ENCODE results near the gene CABCOCO1. TPM values are rescaled to one million over a fixed set of nuclear protein-coding genes. Genes with fewer than 3 reads are reported as not detected.
A peak's percentile ranks its signal among the peaks of the same experiment; 100 is the strongest.

Gene CABCOCO1
- total and polyA plus RNA-seq, 8 donors = 1.7 to 6.0 (median 3.4) TPM; not detected in 1

- DNase-seq (no peak), ATAC-seq (no peak)
- TF ChIP-seq CTCF (IDR thresholded peaks at IDR 0.05) = no peak
- no peaks in the 10 kb centered on the region for H3K4me1 ChIP-seq
- no peak overlapping the region for H3K4me3 ChIP-seq
- H3K27ac ChIP-seq = no peak overlapping the region
- H3K9me3 ChIP-seq = peaks cover 0 to 3% of the 10 kb centered on the region in 2 donors
- no peaks in the 10 kb centered on the region for H3K36me3 ChIP-seq
- intact Hi-C loops (cut with DNase I) = no loop called here
- no peaks in the 10 kb centered on the region for H3K27me3 ChIP-seq
Measured at GRCh38 chr10:61729596-61729995, 66.9 kb downstream of the CABCOCO1 start.

- intact Hi-C loops (cut with DNase I) = no loop called here
- H3K27me3 ChIP-seq = no peaks in the 10 kb centered on the region
- H3K36me3 ChIP-seq = no peaks in the 10 kb centered on the region
- no peak overlapping the region for H3K4me3 ChIP-seq
- H3K9me3 ChIP-seq = no peaks in the 10 kb centered on the region
- no peak for DNase-seq
- no peaks in the 10 kb centered on the region for H3K4me1 ChIP-seq
- no peak for TF ChIP-seq CTCF (IDR thresholded peaks at IDR 0.05)
- ATAC-seq = no peak
- no peak overlapping the region for H3K27ac ChIP-seq
Measured at GRCh38 chr10:61730671-61731070, 67.9 kb downstream of the CABCOCO1 start.

GRCh38 chr10:61731638-61732037 lies 68.9 kb downstream of the CABCOCO1 start:
- ATAC-seq = no peak
- TF ChIP-seq CTCF (IDR thresholded peaks at IDR 0.05) = no peak
- Histone ChIP-seq H3K36me3 (no peaks in the 10 kb centered on the region), H3K4me3 (no peak overlapping the region), H3K27ac (no peak overlapping the region), H3K9me3 (no peaks in the 10 kb centered on the region), H3K27me3 (no peaks in the 10 kb centered on the region), H3K4me1 (no peaks in the 10 kb centered on the region)
- no peak for DNase-seq
- intact Hi-C loops (cut with DNase I) = no loop called here

- Histone ChIP-seq H3K27me3 (no peaks in the 10 kb centered on the region), H3K4me1 (no peaks in the 10 kb centered on the region), H3K4me3 (no peak overlapping the region), H3K9me3 (no peaks in the 10 kb centered on the region), H3K27ac (no peak overlapping the region), H3K36me3 (no peaks in the 10 kb centered on the region)
- DNase-seq = no peak
- no peak for TF ChIP-seq CTCF (IDR thresholded peaks at IDR 0.05)
- no peak for ATAC-seq
- intact Hi-C loops (cut with DNase I) = no loop called here
Measured at GRCh38 chr10:61732629-61733278, 70.0 kb downstream of the CABCOCO1 start.

GRCh38 chr10:61733358-61733940 lies 70.7 kb downstream of the CABCOCO1 start:
- Histone ChIP-seq H3K4me1 (no peaks in the 10 kb centered on the region), H3K27ac (no peak overlapping the region), H3K4me3 (no peak overlapping the region), H3K9me3 (no peaks in the 10 kb centered on the region), H3K36me3 (no peaks in the 10 kb centered on the region), H3K27me3 (no peaks in the 10 kb centered on the region)
- intact Hi-C loops (cut with DNase I) = no loop called here
- DNase-seq = peak in 2 of 4 donors; percentile 39 to 62
- peak; percentile 90 for ATAC-seq
- TF ChIP-seq CTCF (IDR thresholded peaks at IDR 0.05) = peak; percentile 48 to 53

All from left lung (tissue), 10 donors.